Brain microvascular endothelial cell (primary cell): ENCODE measurements around the gene LRRC49.
"Not testable (repeated sequence)": the region's sequence is repeated elsewhere in the genome, so short reads cannot be mapped to it uniquely, and the experiment has no call there.

Source experiments
- DNase-seq: peaks from one replicate; pipeline ENCODE4 v3.0.0-alpha.2; 2020
- H3K27ac ChIP-seq: fragments of 250-450 bp; sonication (Bioruptor Pico); 2 replicates; pipeline ENCODE4 v1.5.1; 2020; ENCODE audit warnings: mild to moderate bottlenecking, moderate library complexity
- H3K27me3 ChIP-seq: fragments of 250-450 bp; sonication (Bioruptor Pico); replicated peaks from 2 replicates; pipeline ENCODE4 v1.5.1; 2020; ENCODE audit warnings: mild to moderate bottlenecking
- H3K36me3 ChIP-seq: fragments of 250-450 bp; sonication (Bioruptor Pico); replicated peaks from 2 replicates; pipeline ENCODE4 v1.5.1; 2020; ENCODE audit warnings: mild to moderate bottlenecking
- H3K4me3 ChIP-seq: 2 replicates; pipeline ENCODE4 v1.5.1; 2011; ENCODE audit warnings: low read depth, mild to moderate bottlenecking, control low read depth, low read length, moderate library complexity
- CTCF ChIP-seq: IDR thresholded peaks from 2 replicates; pipeline ENCODE4 v1.5.1; 2011; ENCODE audit warnings: low read depth, mild to moderate bottlenecking, moderate library complexity, low read length, control low read depth, inconsistent platforms; ENCODE audit errors: missing control alignments
- in situ Hi-C: cut with HindIII; loops from 2 replicates; pipeline ENCODE4 v1.10.0; 2017; ENCODE audit warnings: low sequenced_read_pairs, low pct_ligation_motif_present

The LRRC49 gene

GRCh38 chr15:71042356-71042922 lies 149.8 kb downstream of the LRRC49 start:
- H3K27ac ChIP-seq = peak overlapping the region; percentile 85
- no peak for TF ChIP-seq CTCF

DNA sequence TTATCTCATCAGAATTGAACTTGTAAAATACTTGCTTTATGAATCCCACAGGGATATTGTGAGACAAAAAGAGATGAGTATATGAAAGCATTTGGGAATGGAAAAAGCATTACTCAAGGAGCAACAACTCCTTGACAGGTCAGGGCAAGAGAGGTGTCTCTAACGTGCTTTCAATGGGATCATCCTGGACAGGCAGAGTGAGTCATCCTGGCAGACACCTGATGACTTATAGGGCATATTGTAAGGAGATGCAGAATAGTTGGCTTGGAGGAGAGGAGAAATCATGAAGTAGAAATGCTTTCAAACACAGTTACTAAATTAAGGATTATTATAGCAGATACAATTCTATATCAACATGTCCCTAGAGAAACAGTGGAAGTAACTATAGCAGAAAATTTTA lies 150.7 kb downstream of the LRRC49 start:
- H3K27ac ChIP-seq = peak overlapping the region; percentile 85
- TF ChIP-seq CTCF = no peak
- no peak overlapping the region for H3K4me3 ChIP-seq
- H3K36me3 ChIP-seq = no peaks in the 10 kb centered on the region
- in situ Hi-C loops = no loop called here
- no peaks in the 10 kb centered on the region for H3K27me3 ChIP-seq
- no peak for DNase-seq

More at GRCh38 chr15:71042356-71042922, 149.8 kb downstream of the LRRC49 start:
- Histone ChIP-seq H3K36me3 (no peaks in the 10 kb centered on the region), H3K4me3 (no peak overlapping the region), H3K27me3 (no peaks in the 10 kb centered on the region)
- in situ Hi-C loops = no loop called here
- no peak for DNase-seq

- DNase-seq = peak; percentile 72
- in situ Hi-C loops = no loop called here
- H3K27me3 ChIP-seq = no peaks in the 10 kb centered on the region
- H3K4me3 ChIP-seq = no peak overlapping the region
- peak overlapping the region; percentile 85 for H3K27ac ChIP-seq
- no peak for TF ChIP-seq CTCF
- no peaks in the 10 kb centered on the region for H3K36me3 ChIP-seq
These were observed 151.4 kb downstream of the LRRC49 start for GRCh38 chr15:71044006-71044405.

GRCh38 chr15:71046146-71046545 lies 153.5 kb downstream of the LRRC49 start:
- H3K4me3 ChIP-seq, H3K27ac ChIP-seq, H3K27me3 ChIP-seq, H3K36me3 ChIP-seq, in situ Hi-C loops, DNase-seq: not testable (repeated sequence)

DNA sequence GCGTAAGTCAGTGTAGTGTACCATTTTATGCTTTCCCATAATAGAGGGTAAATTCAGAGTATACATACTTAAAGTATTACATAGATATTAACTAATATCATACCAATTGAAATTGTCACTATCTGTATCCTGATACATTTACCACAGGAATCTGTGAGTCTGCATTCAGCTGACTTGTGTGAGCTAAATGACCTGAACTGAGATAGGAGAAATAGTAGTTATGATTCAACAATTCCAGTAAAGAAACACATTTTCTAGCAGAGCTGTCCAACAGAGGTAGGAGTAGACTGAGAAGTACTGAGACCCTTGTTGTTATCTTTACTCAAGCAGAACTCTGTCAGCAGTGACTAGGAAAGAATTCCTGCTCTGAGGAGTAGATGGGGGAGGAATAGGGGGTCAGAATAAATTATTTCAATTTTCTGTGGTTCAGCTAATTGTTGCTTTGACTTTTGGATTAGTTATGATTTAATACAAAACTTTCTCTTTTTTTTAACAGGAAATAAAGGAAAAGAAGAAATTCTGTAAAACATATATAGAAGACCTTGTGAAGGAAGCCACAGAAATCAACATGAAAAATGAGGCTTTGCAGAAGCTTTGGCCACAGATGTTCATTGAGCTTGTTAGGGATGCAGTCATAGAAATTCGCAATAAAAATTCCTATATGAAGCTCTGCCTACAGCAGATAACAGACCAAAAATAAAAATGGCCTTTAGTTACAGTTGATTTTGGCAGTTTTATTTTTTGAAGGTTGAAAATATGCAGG lies 156.5 kb downstream of the LRRC49 start:
- Histone ChIP-seq H3K27me3 (no peaks in the 10 kb centered on the region), H3K36me3 (no peaks in the 10 kb centered on the region), H3K27ac (peak overlapping the region; percentile 91), H3K4me3 (no peak overlapping the region)
- DNase-seq = peak; percentile 91
- in situ Hi-C loops = no loop called here
- no peak for TF ChIP-seq CTCF

- H3K4me3 ChIP-seq = no peak overlapping the region
- in situ Hi-C loops = no loop called here
- no peak for TF ChIP-seq CTCF
- no peaks in the 10 kb centered on the region for H3K27me3 ChIP-seq
- H3K36me3 ChIP-seq = no peaks in the 10 kb centered on the region
- no peak for DNase-seq
- H3K27ac ChIP-seq = peak overlapping the region; percentile 91
These were observed 157.2 kb downstream of the LRRC49 start for GRCh38 chr15:71049706-71050422.
